ENCODE measurements around the gene HOMER3. TPM values are rescaled to one million over a fixed set of nuclear protein-coding genes. Genes with fewer than 3 reads are reported as not detected.

The HOMER3 gene
- total RNA-seq, 1 experiment from 2014 or later = not detected

DNA sequence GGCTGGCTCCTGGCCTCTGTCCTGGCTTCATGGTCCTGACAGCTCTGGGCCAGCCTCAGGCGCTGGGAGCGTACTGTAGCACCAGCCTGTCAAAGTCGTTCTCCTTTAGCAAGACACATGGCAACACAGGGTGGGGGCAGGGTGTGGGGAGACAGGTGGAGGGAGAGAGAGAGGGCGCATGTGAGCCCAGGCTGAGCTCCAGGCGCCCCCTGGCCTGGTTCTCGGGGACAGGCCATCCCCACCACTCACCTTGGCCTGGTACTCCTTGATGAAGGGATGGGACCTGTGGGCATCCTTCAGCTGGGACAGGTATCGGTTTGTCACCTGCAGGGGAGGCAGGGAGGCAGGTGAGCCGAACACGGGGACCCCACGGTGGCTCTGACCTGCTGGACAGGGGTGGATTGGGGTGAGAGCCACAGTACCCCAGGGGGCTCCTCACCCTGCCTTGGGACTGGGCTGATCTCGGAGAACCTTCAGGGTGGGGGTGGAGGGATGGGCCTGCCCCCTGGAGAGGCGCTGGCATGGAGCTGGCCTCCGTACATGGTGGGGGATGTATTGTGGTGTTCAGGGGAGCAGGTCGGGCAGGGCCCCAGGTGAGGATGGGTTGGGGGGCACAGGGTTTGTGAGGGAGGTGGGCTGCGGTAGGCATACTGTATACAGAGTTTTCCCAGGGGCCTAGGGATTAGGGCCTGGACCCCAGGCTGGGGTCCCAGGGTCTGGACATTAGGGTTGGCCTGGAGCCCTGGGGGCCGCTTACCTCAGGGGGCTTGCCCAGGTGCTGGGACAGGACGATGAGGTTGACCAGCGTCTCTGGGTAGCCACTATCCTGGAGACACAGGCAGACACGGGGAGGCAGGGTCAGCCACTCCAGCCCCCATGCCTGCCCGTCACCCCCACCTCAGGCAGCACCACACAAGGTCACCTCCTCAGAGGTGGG lies 41.1 kb downstream of the HOMER3 start:
- DNase-seq = no peak
- no peaks in the 10 kb centered on the region for H3K36me3 ChIP-seq (ENCODE audit: insufficient read depth, low read length)
- no peak overlapping the region for H3K4me3 ChIP-seq (ENCODE audit: low read length)
- no peak overlapping the region for H3K4me2 ChIP-seq (ENCODE audit: low read depth, low read length, poor library complexity, severe bottlenecking)
- no peaks in the 10 kb centered on the region for H3K9me3 ChIP-seq (ENCODE audit: low read length)
- H3K4me1 ChIP-seq (ENCODE audit: low read length) = no peaks in the 10 kb centered on the region
- H3K9ac ChIP-seq (ENCODE audit: low read length) = no peak overlapping the region
- no peak overlapping the region for H2AFZ ChIP-seq (ENCODE audit: low read length)
- H3K79me2 ChIP-seq (ENCODE audit: low read length) = no peaks in the 10 kb centered on the region
- H3K27me3 ChIP-seq (ENCODE audit: low read length) = no peaks in the 10 kb centered on the region
- no peak overlapping the region for H3K27ac ChIP-seq (ENCODE audit: low read length)
- no peaks in the 10 kb centered on the region for H4K20me1 ChIP-seq (ENCODE audit: insufficient read depth, low read depth, low read length)
- no peaks in the 10 kb centered on the region for H3K9me2 ChIP-seq (replicated peaks; ENCODE audit: insufficient read depth, low read length)

DNA sequence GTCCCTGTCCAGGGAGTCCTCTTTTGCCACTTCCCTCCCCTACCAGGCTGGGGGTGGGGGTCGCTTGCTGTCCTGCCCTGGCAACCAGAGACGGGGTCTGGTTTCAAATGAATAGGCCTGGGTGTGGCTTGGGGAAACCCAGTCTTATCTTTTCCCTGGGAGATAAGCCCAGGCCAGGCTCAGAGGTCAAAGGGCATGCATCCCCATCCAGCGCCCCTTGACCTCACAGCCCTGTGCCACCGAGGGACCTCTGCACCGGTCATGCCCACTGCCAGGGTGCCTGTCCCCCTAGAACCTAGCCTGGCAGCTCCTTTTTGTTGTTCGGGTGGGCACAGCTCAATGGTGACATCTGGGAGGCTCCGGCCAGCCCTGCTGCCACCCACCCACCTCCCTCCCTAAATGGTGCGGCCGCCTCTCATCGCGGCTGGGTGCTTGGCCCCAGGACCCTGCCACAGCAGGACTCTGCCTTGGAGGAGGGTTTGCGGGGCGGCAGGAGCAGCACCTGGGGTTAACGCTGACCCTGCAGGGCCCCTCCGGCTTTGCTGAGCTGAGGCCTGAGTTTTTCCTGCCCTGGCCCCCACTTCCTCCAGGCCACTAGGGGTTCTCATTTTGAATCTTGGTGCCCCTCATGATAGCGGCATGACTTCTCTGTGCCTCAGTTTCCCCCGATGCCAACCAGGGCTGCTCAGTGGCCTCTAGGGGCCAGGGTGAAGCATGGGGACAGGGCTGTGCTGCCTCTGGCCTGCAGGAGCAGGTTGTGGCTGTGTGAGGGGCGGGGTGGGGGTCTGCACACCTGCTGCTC lies 42.2 kb downstream of the HOMER3 start:
- DNase-seq = no peak
- Histone ChIP-seq H3K27ac (ENCODE audit: low read length) (no peak overlapping the region), H3K9me3 (ENCODE audit: low read length) (no peaks in the 10 kb centered on the region), H3K4me2 (ENCODE audit: low read depth, low read length, poor library complexity, severe bottlenecking) (no peak overlapping the region), H3K9me2 (replicated peaks; ENCODE audit: insufficient read depth, low read length) (no peaks in the 10 kb centered on the region), H3K4me3 (ENCODE audit: low read length) (no peak overlapping the region), H3K36me3 (ENCODE audit: insufficient read depth, low read length) (no peaks in the 10 kb centered on the region), H2AFZ (ENCODE audit: low read length) (no peak overlapping the region), H3K9ac (ENCODE audit: low read length) (no peak overlapping the region), H4K20me1 (ENCODE audit: insufficient read depth, low read depth, low read length) (no peaks in the 10 kb centered on the region), H3K27me3 (ENCODE audit: low read length) (no peaks in the 10 kb centered on the region), H3K79me2 (ENCODE audit: low read length) (no peaks in the 10 kb centered on the region), H3K4me1 (ENCODE audit: low read length) (no peaks in the 10 kb centered on the region)

DNA sequence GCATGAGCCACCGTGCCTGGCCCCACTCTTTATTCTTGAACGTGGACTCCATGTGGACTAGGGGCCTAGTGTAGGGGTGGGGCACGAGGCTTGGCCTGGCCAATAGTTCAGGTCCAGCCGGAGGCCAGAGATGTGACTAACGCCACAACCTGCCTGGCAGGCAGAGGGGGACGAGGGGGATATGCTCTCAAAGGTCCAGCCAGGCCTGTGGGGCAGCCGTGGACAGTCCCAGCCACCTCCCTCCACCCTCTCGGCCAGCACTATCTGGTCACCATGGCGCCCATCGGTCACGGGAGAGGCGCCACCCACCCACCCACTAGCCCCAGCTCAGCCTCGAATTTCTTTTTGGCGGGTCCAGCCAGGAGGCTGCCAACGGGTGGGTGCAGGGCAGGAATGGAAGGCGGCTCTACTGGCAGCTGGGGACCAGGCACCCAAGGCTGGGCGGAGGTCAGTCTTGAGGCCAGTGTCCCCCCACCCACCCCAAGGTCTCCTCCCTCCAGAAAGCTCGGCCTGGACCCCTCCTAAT lies 42.9 kb downstream of the HOMER3 start:
- H4K20me1 ChIP-seq (ENCODE audit: insufficient read depth, low read depth, low read length) = no peaks in the 10 kb centered on the region
- no peak overlapping the region for H3K9ac ChIP-seq (ENCODE audit: low read length)
- H2AFZ ChIP-seq (ENCODE audit: low read length) = no peak overlapping the region
- H3K4me3 ChIP-seq (ENCODE audit: low read length) = no peak overlapping the region
- H3K27me3 ChIP-seq (ENCODE audit: low read length) = no peaks in the 10 kb centered on the region
- H3K79me2 ChIP-seq (ENCODE audit: low read length) = no peaks in the 10 kb centered on the region
- H3K9me2 ChIP-seq (replicated peaks; ENCODE audit: insufficient read depth, low read length) = no peaks in the 10 kb centered on the region
- no peak for DNase-seq
- H3K9me3 ChIP-seq (ENCODE audit: low read length) = no peaks in the 10 kb centered on the region
- no peaks in the 10 kb centered on the region for H3K4me1 ChIP-seq (ENCODE audit: low read length)
- no peaks in the 10 kb centered on the region for H3K36me3 ChIP-seq (ENCODE audit: insufficient read depth, low read length)
- H3K4me2 ChIP-seq (ENCODE audit: low read depth, low read length, poor library complexity, severe bottlenecking) = no peak overlapping the region
- H3K27ac ChIP-seq (ENCODE audit: low read length) = no peak overlapping the region

- no peak overlapping the region for H3K27ac ChIP-seq (ENCODE audit: low read length)
- no peaks in the 10 kb centered on the region for H4K20me1 ChIP-seq (ENCODE audit: insufficient read depth, low read depth, low read length)
- H3K79me2 ChIP-seq (ENCODE audit: low read length) = no peaks in the 10 kb centered on the region
- H3K4me1 ChIP-seq (ENCODE audit: low read length) = no peaks in the 10 kb centered on the region
- no peak overlapping the region for H3K4me2 ChIP-seq (ENCODE audit: low read depth, low read length, poor library complexity, severe bottlenecking)
- H3K36me3 ChIP-seq (ENCODE audit: insufficient read depth, low read length) = no peaks in the 10 kb centered on the region
- no peak overlapping the region for H3K9ac ChIP-seq (ENCODE audit: low read length)
- DNase-seq = no peak
- no peak overlapping the region for H2AFZ ChIP-seq (ENCODE audit: low read length)
- no peaks in the 10 kb centered on the region for H3K27me3 ChIP-seq (ENCODE audit: low read length)
- H3K9me2 ChIP-seq (replicated peaks; ENCODE audit: insufficient read depth, low read length) = no peaks in the 10 kb centered on the region
- no peaks in the 10 kb centered on the region for H3K9me3 ChIP-seq (ENCODE audit: low read length)
- no peak overlapping the region for H3K4me3 ChIP-seq (ENCODE audit: low read length)
Measured at GRCh38 chr19:18897094-18898029, 43.7 kb downstream of the HOMER3 start.

DNA sequence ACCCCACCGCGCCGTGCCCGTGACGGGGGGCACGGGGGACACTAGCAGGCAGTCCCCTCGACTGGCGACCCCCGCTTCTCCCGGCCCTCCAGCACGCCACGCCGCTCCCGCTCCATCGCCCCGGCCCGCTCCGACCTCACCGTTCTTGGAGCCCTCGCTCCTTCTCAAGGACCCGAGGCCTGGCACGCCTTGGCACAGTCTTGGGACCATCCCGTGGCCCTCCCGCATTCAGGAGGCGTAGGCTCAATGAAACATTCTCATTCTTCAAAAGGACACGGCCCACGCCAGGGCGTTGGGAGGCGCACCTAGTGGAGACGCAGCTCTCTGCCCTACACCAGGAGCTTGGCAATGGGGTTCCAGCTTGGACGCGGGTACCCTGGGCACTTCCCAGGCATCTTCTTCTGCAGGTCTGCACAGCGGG lies 44.6 kb downstream of the HOMER3 start:
- Histone ChIP-seq H3K4me1 (ENCODE audit: low read length) (no peaks in the 10 kb centered on the region), H3K4me2 (ENCODE audit: low read depth, low read length, poor library complexity, severe bottlenecking) (no peak overlapping the region), H3K79me2 (ENCODE audit: low read length) (no peaks in the 10 kb centered on the region), H3K4me3 (ENCODE audit: low read length) (no peak overlapping the region), H3K9me3 (ENCODE audit: low read length) (no peaks in the 10 kb centered on the region), H3K27ac (ENCODE audit: low read length) (no peak overlapping the region), H3K36me3 (ENCODE audit: insufficient read depth, low read length) (no peaks in the 10 kb centered on the region), H2AFZ (ENCODE audit: low read length) (no peak overlapping the region), H3K27me3 (ENCODE audit: low read length) (no peaks in the 10 kb centered on the region), H4K20me1 (ENCODE audit: insufficient read depth, low read depth, low read length) (no peaks in the 10 kb centered on the region), H3K9ac (ENCODE audit: low read length) (no peak overlapping the region), H3K9me2 (replicated peaks; ENCODE audit: insufficient read depth, low read length) (no peaks in the 10 kb centered on the region)
- no peak for DNase-seq

DNA sequence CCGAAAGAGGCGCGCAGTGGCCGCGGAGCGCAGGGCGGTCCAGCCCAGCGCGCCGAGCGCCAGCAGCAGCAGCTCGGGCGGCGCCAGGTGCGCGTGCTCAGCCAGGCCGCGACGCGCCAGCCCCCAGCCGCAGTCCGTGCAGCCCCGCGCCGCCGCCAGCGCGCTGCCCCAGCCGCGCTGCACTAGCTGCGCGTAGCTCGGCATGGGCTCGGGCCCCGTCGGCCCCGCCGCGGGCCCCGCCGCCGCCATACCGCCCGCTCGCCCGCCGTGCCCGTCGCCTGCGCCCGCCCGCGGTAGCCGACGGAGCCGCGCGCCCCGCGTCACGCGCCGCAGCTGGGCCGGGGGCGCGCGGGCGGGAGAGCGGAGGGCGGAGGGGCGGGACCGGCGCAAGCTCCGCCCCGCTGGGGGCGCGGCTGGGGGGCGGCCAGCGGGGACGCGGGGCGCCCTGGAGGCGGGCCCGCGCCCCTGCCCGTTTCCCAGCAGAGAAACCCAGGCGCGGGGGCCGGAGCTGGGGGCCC lies 45.1 kb downstream of the HOMER3 start, which contains the start of gene CERS1:
TSS of gene CERS1 (minus strand) at position 335 of the 518 bp plus-strand sequence. CDS start at position 249, 86 bp downstream.
- no peaks in the 10 kb centered on the region for H4K20me1 ChIP-seq (ENCODE audit: insufficient read depth, low read depth, low read length)
- no peaks in the 10 kb centered on the region for H3K27me3 ChIP-seq (ENCODE audit: low read length)
- H3K9me3 ChIP-seq (ENCODE audit: low read length) = no peaks in the 10 kb centered on the region
- no peak within 1 kb of the TSS for H3K4me2 ChIP-seq (ENCODE audit: low read depth, low read length, poor library complexity, severe bottlenecking)
- no peaks in the 10 kb centered on the region for H3K79me2 ChIP-seq (ENCODE audit: low read length)
- DNase-seq = no peak
- H3K4me1 ChIP-seq (ENCODE audit: low read length) = no peaks in the 10 kb centered on the region
- no peak within 1 kb of the TSS for H3K27ac ChIP-seq (ENCODE audit: low read length)
- H3K36me3 ChIP-seq (ENCODE audit: insufficient read depth, low read length) = no peaks in the 10 kb centered on the region
- no peak within 1 kb of the TSS for H2AFZ ChIP-seq (ENCODE audit: low read length)
- no peak within 1 kb of the TSS for H3K4me3 ChIP-seq (ENCODE audit: low read length)
- no peak within 1 kb of the TSS for H3K9ac ChIP-seq (ENCODE audit: low read length)
- H3K9me2 ChIP-seq (replicated peaks; ENCODE audit: insufficient read depth, low read length) = no peaks in the 10 kb centered on the region

DNA sequence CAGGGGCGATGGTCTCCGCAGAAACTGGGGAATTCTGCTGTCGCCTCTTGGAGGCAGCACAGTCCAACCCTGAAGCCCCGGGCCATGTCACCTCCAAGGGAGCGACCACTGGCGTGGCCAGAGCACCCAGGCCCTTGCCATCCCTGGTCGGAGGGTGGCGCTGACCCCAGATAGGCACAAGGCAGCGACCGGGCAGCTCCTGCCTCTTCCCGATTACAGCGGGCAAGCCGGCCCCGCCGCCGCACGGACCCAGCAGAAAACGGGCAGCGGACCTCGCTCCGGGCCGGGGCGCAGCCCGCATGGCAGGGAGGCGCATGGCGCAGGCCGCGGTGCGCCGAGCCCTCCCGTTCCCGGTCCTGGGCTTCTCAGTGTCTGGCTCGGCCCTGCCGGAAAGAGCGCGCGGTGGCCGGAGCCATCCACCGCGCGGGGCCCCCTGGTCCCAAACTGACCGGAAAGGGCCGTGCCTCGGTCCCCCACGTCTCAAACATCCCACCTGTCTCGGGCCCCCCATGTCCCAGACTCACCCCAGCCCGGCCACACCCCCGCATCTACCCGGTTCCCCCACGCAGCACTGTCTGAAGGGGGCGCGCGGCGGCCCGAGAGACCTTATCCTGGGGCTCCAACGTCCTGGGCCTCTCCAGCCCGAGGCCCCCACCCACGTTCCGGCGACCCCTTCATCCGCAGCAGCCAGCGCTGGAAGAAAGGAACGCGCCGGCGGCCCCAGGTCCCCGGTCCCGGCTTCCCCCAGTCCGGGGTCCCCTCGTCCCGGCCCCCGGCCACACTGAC lies 45.8 kb downstream of the HOMER3 start:
- H3K4me3 ChIP-seq (ENCODE audit: low read length) = no peak overlapping the region
- H3K79me2 ChIP-seq (ENCODE audit: low read length) = no peaks in the 10 kb centered on the region
- no peaks in the 10 kb centered on the region for H4K20me1 ChIP-seq (ENCODE audit: insufficient read depth, low read depth, low read length)
- no peak overlapping the region for H3K27ac ChIP-seq (ENCODE audit: low read length)
- no peak overlapping the region for H3K4me2 ChIP-seq (ENCODE audit: low read depth, low read length, poor library complexity, severe bottlenecking)
- no peak overlapping the region for H2AFZ ChIP-seq (ENCODE audit: low read length)
- no peak for DNase-seq
- no peaks in the 10 kb centered on the region for H3K27me3 ChIP-seq (ENCODE audit: low read length)
- no peaks in the 10 kb centered on the region for H3K4me1 ChIP-seq (ENCODE audit: low read length)
- H3K36me3 ChIP-seq (ENCODE audit: insufficient read depth, low read length) = no peaks in the 10 kb centered on the region
- H3K9ac ChIP-seq (ENCODE audit: low read length) = no peak overlapping the region
- no peaks in the 10 kb centered on the region for H3K9me3 ChIP-seq (ENCODE audit: low read length)
- H3K9me2 ChIP-seq (replicated peaks; ENCODE audit: insufficient read depth, low read length) = no peaks in the 10 kb centered on the region
